HepG2 (cell line): Measurements from ENCODE around the gene VCP. TPM values are rescaled to one million over a fixed set of nuclear protein-coding genes. Genes with fewer than 3 reads are reported as not detected.

Experiments used
- ATAC-seq: fragments of 200-7000 bp; cut with Tn5 transposase; 3 replicates; pipeline ENCODE4 v1.9.1; 2020; ENCODE audit warnings: mild to moderate bottlenecking, moderate library complexity
- BruUV-seq: library from RNA; stranded (reverse); fragments of 400-500 nt; replicated peaks from 2 replicates; lab custom pipeline; 2021; lab: Mats Ljungman, UMichigan
- CTCF ChIA-PET: fragments of 300-600 bp; formaldehyde crosslinking; extraction: SDS; loops from one replicate; lab custom pipeline; 2021; ENCODE audit warnings: low total read pairs, inconsistent platforms, low intra/inter-chr PET ratio; lab: Yijun Ruan, JAX
- POLR2A ChIA-PET: fragments of 350-600 bp; sonication (Branson Sonifier 250); formaldehyde crosslinking; loops from one replicate; lab custom pipeline; 2020; ENCODE audit warnings: antibody characterized with exemption, inconsistent platforms; lab: Yijun Ruan, JAX
- DNase-seq: peaks from one replicate; pipeline ENCODE4 v3.0.0-alpha.2; 2015; ENCODE audit warnings: low spot score
- FAIRE-seq: peaks from 3 replicates; lab custom pipeline; 2011; peaks lifted over from hg19 to GRCh38; lab: Jason Lieb, UNC
- H2AFZ ChIP-seq: one replicate; pipeline ENCODE4 v1.6.1; 2011; ENCODE audit warnings: low read length, inconsistent platforms
- H3K27ac ChIP-seq: fragments of 300-600 bp; 3 replicates; pipeline ENCODE4 v1.8.0; 2011; ENCODE audit warnings: mixed run types, mild to moderate bottlenecking, mixed read lengths, low read length, inconsistent platforms; ENCODE audit not compliant: insufficient read depth; ENCODE audit errors: extremely low read length
- H3K27me3 ChIP-seq, 2 experiments: fragments of 200-600 bp in 1 of 2; 2 replicates in 1 of 2; 3 replicates in 1 of 2; pipeline versions ENCODE4 v1.6.0 to v1.8.0; 2011; ENCODE audit warnings: low read length in 2 of 2, mild to moderate bottlenecking in 2 of 2, moderate library complexity in 2 of 2, inconsistent platforms in 1 of 2; ENCODE audit not compliant: insufficient read depth in 2 of 2, control insufficient read depth in 1 of 2
- H3K36me3 ChIP-seq, 2 experiments: fragments of 200-600 bp in 1 of 2; replicated peaks in 1 of 2; 2 replicates in 1 of 2; 3 replicates in 1 of 2; pipeline versions ENCODE4 v1.5.1 to v1.8.0; 2011; ENCODE audit warnings: low read length in 2 of 2, inconsistent platforms in 1 of 2; ENCODE audit not compliant: insufficient read depth in 2 of 2, control insufficient read depth in 1 of 2
- H3K4me1 ChIP-seq: 2 replicates; pipeline ENCODE4 v1.5.1; 2012; ENCODE audit warnings: low read length, inconsistent platforms; ENCODE audit not compliant: insufficient read depth
- H3K4me2 ChIP-seq: 2 replicates; pipeline ENCODE4 v1.6.0; 2011; ENCODE audit warnings: low read depth, low read length, inconsistent platforms
- H3K4me3 ChIP-seq, 3 experiments: fragments of 200-600 bp in 1 of 3; sonication (generic), shearing (Covaris generic) in 1 of 3; replicated peaks in 1 of 3; 2 replicates each; pipeline ENCODE4 v1.5.1; 2011 to 2016; ENCODE audit warnings: low read length in 3 of 3, inconsistent platforms in 2 of 3, low read depth in 2 of 3, mild to moderate bottlenecking in 2 of 3, control low read depth in 1 of 3, mixed read lengths in 1 of 3; ENCODE audit not compliant: insufficient read depth in 1 of 3
- H3K79me2 ChIP-seq: one replicate; pipeline ENCODE4 v1.6.1; 2011; ENCODE audit warnings: low read length, inconsistent platforms; ENCODE audit not compliant: insufficient read depth
- H3K9ac ChIP-seq: 2 replicates; pipeline ENCODE4 v1.6.0; 2011; ENCODE audit warnings: mild to moderate bottlenecking, low read depth, low read length, inconsistent platforms; ENCODE audit not compliant: insufficient read depth
- H3K9me3 ChIP-seq: 2 replicates; pipeline ENCODE4 v1.5.1; 2012; ENCODE audit warnings: mild to moderate bottlenecking, low read length
- H4K20me1 ChIP-seq: 2 replicates; pipeline ENCODE4 v1.6.0; 2011; ENCODE audit warnings: inconsistent platforms, mild to moderate bottlenecking, low read length, moderate library complexity; ENCODE audit not compliant: insufficient read depth
- CENPT ChIP-seq: sonication (generic); formaldehyde crosslinking; IDR thresholded peaks from 2 replicates; pipeline ENCODE4 v1.8.0; 2022; ENCODE audit warnings: low read depth, mild to moderate bottlenecking, moderate library complexity, missing genetic modification reagents
- CHCHD3 ChIP-seq: sonication (generic); formaldehyde crosslinking; IDR thresholded peaks from 2 replicates; pipeline ENCODE4 v1.8.0; 2022; ENCODE audit warnings: mild to moderate bottlenecking, missing genetic modification reagents, moderate library complexity
- HOXA7 ChIP-seq: sonication (generic); formaldehyde crosslinking; IDR thresholded peaks from 2 replicates; pipeline ENCODE4 v1.8.1; 2022; ENCODE audit warnings: mild to moderate bottlenecking, missing genetic modification reagents, moderate library complexity
- KAT7 ChIP-seq: IDR thresholded peaks from 2 replicates; pipeline ENCODE4 v1.6.1; 2018; ENCODE audit warnings: borderline replicate concordance, missing compliant biosample characterization
- MAFF ChIP-seq: IDR thresholded peaks from 2 replicates; pipeline ENCODE4 v1.6.1; 2011; ENCODE audit warnings: low read depth, low read length, improper control_type of control experiment
- POLR2AphosphoS5 ChIP-seq: IDR thresholded peaks from 2 replicates; pipeline ENCODE4 v1.6.1; 2012; ENCODE audit warnings: low read depth, low read length
- RBM22 ChIP-seq: fragments of 200-400 bp; formaldehyde crosslinking; optimal IDR thresholded peaks from 2 replicates; pipeline ENCODE3; 2017; ENCODE audit warnings: mild to moderate bottlenecking, low read length, moderate library complexity
- RFXAP ChIP-seq: sonication (generic); formaldehyde crosslinking; IDR thresholded peaks from 2 replicates; pipeline ENCODE4 v1.4.0; 2020; ENCODE audit warnings: missing genetic modification reagents, borderline replicate concordance
- SNRNP70 ChIP-seq: fragments of 200-400 bp; formaldehyde crosslinking; IDR thresholded peaks from 2 replicates; pipeline ENCODE4 v1.6.1; 2017; ENCODE audit warnings: mild to moderate bottlenecking, low read depth, low read length, moderate library complexity
- TBL1XR1 ChIP-seq: fragments of 150-350 bp; IDR thresholded peaks from 2 replicates; pipeline ENCODE4 v1.6.1; 2014; ENCODE audit warnings: borderline replicate concordance, low read length; ENCODE audit not compliant: partially characterized antibody
- ZNF160 ChIP-seq: sonication (generic); formaldehyde crosslinking; IDR thresholded peaks from 2 replicates; pipeline ENCODE4 v1.8.0; 2022; ENCODE audit warnings: mild to moderate bottlenecking, inconsistent platforms, missing genetic modification reagents
- ZNF597 ChIP-seq: sonication (generic); formaldehyde crosslinking; IDR thresholded peaks from 2 replicates; pipeline ENCODE4 v1.5.0; 2020; ENCODE audit warnings: missing genetic modification reagents
- ZNF644 ChIP-seq: IDR thresholded peaks from 2 replicates; pipeline ENCODE4 v1.6.1; 2016; ENCODE audit warnings: low read depth
- WGBS: methylation state at CpG from one replicate; pipeline ENCODE4 v1.1.6; 2017; ENCODE audit warnings: low lambda C conversion rate; 5-methylcytosine and 5-hydroxymethylcytosine counted together
- in situ Hi-C: cut with HindIII; loops from 2 replicates; pipeline ENCODE4 v1.10.0; 2017; ENCODE audit warnings: low pct_unique_long_range_greater_than_20kb; ENCODE audit not compliant: extremely low pct_ligation_motif_present
- intact Hi-C: fragments of 100-400 bp; cut with micrococcal nuclease; formaldehyde crosslinking; loops from one replicate; pipeline ENCODE4 v1.10.0; 2022; ENCODE audit not compliant: unreplicated experiment
- polyA plus RNA-seq, 8 experiments: library from polyadenylated mRNA; depleted of rRNA in 3 of 8; stranded (reverse) in 7 of 8; unstranded in 1 of 8; fragments of >200 nt; fragmentation: Illumina TruSeq in 4 of 8; extraction: Trizol in 4 of 8; gene quantifications; 2 replicates each; pipeline versions ENCODE4 v1.2.1 to v1.2.3, GENCODE V29; 2011 to 2016; ENCODE audit warnings: low read depth in 4 of 8, missing spikeins in 1 of 8, mixed read lengths in 1 of 8; ENCODE audit not compliant: insufficient read depth in 1 of 8
- total RNA-seq, 5 experiments: library from RNA; depleted of rRNA; stranded (reverse); fragments of >200 nt; fragmentation: Illumina TruSeq; extraction: Trizol; gene quantifications; 2 replicates each; pipeline ENCODE4 v1.2.3, GENCODE V29; 2016; ENCODE audit warnings: low read depth in 1 of 5

The VCP gene
- total and polyA plus RNA-seq, 2 of the 13 experiments (the other 11 are each of a cell fraction or from before 2014, with no cell fraction given), result 143 to 391 TPM

- no peaks in the 10 kb centered on the region for H3K9me3 ChIP-seq
- H3K27me3 ChIP-seq, result no peaks in the 10 kb centered on the region
- no peak overlapping the region for H2AFZ ChIP-seq
- H3K4me1 ChIP-seq, result no peaks in the 10 kb centered on the region
- H3K36me3 ChIP-seq, result peaks cover 45 to 97% of the 10 kb centered on the region in 2 experiments
- intact Hi-C loops (no loop called here), in situ Hi-C loops (no loop called here)
- CTCF ChIA-PET, result no interaction called here
- H3K9ac ChIP-seq, result no peak overlapping the region
- H4K20me1 ChIP-seq, result peaks cover 7% of the 10 kb centered on the region
- POLR2A ChIA-PET, result interaction anchor here (1.1 to 1.4 kb wide), 2 partner anchors 9 to 11 kb away, joined by 3 to 5 read pairs; partner anchors contain the start of gene VCP
- DNase-seq (no peak), FAIRE-seq (no peak), ATAC-seq (no peak; the same call in 2 of the 3 replicates)
- H3K27ac ChIP-seq, result no peak overlapping the region
- peak; percentile 23 for TF ChIP-seq RBM22
- no peak for TF ChIP-seq ZNF597 (CRISPR knock-in tag)
- TF ChIP-seq CHCHD3 (CRISPR knock-in tag), result no peak
- TF ChIP-seq TBL1XR1, result no peak
- no peak for TF ChIP-seq SNRNP70
- no peak for TF ChIP-seq ZNF160
- no peak for TF ChIP-seq KAT7 (CRISPR knock-in tag)
- no peak for TF ChIP-seq RFXAP (CRISPR knock-in tag)
- TF ChIP-seq POLR2AphosphoS5, result 0 out of 2 replicates have a peak, but pooled peaks have one; percentile 13
- no peak for TF ChIP-seq CENPT (CRISPR knock-in tag)
- TF ChIP-seq ZNF644, result no peak
- no peak for TF ChIP-seq HOXA7
- TF ChIP-seq MAFF, result no peak
- H3K4me3 ChIP-seq, result no peak overlapping the region
- H3K79me2 ChIP-seq, result no peaks in the 10 kb centered on the region
- 97% methylated on average over 9 of the region's 11 CpGs for whole genome bisulfite sequencing
- BruUV-seq, result no TSS peak
- H3K4me2 ChIP-seq, result no peak overlapping the region
Observed at GRCh38 chr9:35060548-35061207, 11.7 kb downstream of the VCP start.
